ENCODE data around the gene FOXP1. TPM values are rescaled to one million over a fixed set of nuclear protein-coding genes. Genes with fewer than 3 reads are reported as not detected.

The FOXP1 gene
- total RNA-seq, 1 donor from 2014 or later: 107 TPM

DNA sequence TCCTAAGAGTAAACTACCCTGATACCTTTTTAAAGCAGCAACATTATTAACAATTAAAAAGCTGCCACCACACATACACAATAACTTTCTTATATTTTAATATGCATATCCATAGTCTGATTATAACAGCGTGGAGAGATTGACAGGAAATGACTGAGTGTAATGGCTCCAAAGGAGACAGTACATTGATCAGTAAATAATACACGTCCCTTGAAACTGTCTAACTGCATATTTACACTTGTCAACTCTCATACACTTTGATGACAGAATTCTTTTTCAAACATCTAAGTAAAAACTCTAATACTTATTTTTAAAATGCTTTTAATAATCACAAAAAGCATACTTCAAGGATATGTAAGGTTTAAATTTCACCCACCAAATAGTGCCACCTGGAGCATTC is 99.5 kb downstream of the FOXP1 start:
- Mint-ChIP-seq H3K27me3 (ENCODE audit: low read depth, unreplicated experiment) (no peaks in the 10 kb centered on the region), H3K36me3 (ENCODE audit: low read depth, unreplicated experiment) (peaks cover 18% of the 10 kb centered on the region), H3K4me3 (ENCODE audit: unreplicated experiment) (no peak overlapping the region), H3K9me3 (ENCODE audit: unreplicated experiment) (no peaks in the 10 kb centered on the region), H3K4me1 (ENCODE audit: low read depth, unreplicated experiment) (no peaks in the 10 kb centered on the region), H3K27ac (ENCODE audit: unreplicated experiment) (no peak overlapping the region)
- no peak overlapping the region for H3K4me3 ChIP-seq (ENCODE audit: insufficient read depth, low read depth, low read length)
- no peak for FAIRE-seq
- H3K9ac ChIP-seq (ENCODE audit: low read length): no peak overlapping the region
- no peak overlapping the region for H2AFZ ChIP-seq (ENCODE audit: low read depth, low read length)
- H3K4me2 ChIP-seq (ENCODE audit: low read length): no peak overlapping the region
- H3K27me3 ChIP-seq (ENCODE audit: insufficient read depth, low read length): no peaks in the 10 kb centered on the region
- no peak overlapping the region for H3K27ac ChIP-seq (ENCODE audit: low read depth, low read length)
- DNase-seq (ENCODE audit: low read depth): no peak
- no peak for TF ChIP-seq EZH2 (IDR thresholded peaks at IDR 0.05; ENCODE audit: insufficient read depth, low read length)
- TF ChIP-seq, protein P1, sequence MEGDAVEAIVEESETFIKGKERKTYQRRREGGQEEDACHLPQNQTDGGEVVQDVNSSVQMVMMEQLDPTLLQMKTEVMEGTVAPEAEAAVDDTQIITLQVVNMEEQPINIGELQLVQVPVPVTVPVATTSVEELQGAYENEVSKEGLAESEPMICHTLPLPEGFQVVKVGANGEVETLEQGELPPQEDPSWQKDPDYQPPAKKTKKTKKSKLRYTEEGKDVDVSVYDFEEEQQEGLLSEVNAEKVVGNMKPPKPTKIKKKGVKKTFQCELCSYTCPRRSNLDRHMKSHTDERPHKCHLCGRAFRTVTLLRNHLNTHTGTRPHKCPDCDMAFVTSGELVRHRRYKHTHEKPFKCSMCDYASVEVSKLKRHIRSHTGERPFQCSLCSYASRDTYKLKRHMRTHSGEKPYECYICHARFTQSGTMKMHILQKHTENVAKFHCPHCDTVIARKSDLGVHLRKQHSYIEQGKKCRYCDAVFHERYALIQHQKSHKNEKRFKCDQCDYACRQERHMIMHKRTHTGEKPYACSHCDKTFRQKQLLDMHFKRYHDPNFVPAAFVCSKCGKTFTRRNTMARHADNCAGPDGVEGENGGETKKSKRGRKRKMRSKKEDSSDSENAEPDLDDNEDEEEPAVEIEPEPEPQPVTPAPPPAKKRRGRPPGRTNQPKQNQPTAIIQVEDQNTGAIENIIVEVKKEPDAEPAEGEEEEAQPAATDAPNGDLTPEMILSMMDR (IDR thresholded peaks at IDR 0.05; ENCODE audit: insufficient read depth, low read depth, low read length): no peak
- peaks cover 34% of the 10 kb centered on the region for H4K20me1 ChIP-seq (ENCODE audit: insufficient read depth, low read length)
- H3K36me3 ChIP-seq (ENCODE audit: insufficient read depth, low read length): peaks cover 2% of the 10 kb centered on the region
- peaks cover 97% of the 10 kb centered on the region for H3K79me2 ChIP-seq (ENCODE audit: insufficient read depth, low read length)
- no peaks in the 10 kb centered on the region for H3K4me1 ChIP-seq (ENCODE audit: insufficient read depth, low read length)
- H3K9me3 ChIP-seq (ENCODE audit: insufficient read depth, low read depth, low read length): no peaks in the 10 kb centered on the region

DNA sequence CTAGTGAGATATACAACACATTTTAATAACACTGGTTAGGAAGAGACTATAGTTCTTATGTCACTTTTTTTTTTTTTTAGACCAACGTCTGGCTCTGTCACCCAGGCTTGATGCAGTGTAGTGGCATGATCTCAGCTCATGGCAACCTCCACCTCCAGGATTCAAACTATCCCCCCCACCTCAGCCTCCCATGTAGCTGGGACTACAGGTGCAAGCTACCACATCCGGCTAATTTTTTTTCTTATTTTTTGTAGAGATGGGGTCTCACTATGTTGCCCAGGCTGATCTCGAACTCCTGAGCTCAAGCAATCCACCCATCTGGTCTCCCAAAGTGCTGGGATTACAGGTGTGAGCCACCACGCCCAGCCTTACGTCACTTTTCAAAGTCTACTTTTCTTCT is 100.8 kb downstream of the FOXP1 start:
- no peak for TF ChIP-seq EZH2 (IDR thresholded peaks at IDR 0.05; ENCODE audit: insufficient read depth, low read length)
- TF ChIP-seq, protein P1 (IDR thresholded peaks at IDR 0.05; ENCODE audit: insufficient read depth, low read depth, low read length): no peak
- no peaks in the 10 kb centered on the region for H3K27me3 ChIP-seq (ENCODE audit: insufficient read depth, low read length)
- no peaks in the 10 kb centered on the region for H3K27me3 Mint-ChIP-seq (ENCODE audit: low read depth, unreplicated experiment)
- peaks cover 6% of the 10 kb centered on the region for H3K36me3 ChIP-seq (ENCODE audit: insufficient read depth, low read length)
- no peak overlapping the region for H3K27ac ChIP-seq (ENCODE audit: low read depth, low read length)
- DNase-seq (ENCODE audit: low read depth) (no peak), FAIRE-seq (no peak)
- H4K20me1 ChIP-seq (ENCODE audit: insufficient read depth, low read length): peaks cover 42% of the 10 kb centered on the region
- H3K9me3 ChIP-seq (ENCODE audit: insufficient read depth, low read depth, low read length): no peaks in the 10 kb centered on the region
- peaks cover 98% of the 10 kb centered on the region for H3K79me2 ChIP-seq (ENCODE audit: insufficient read depth, low read length)
- peaks cover 16% of the 10 kb centered on the region for H3K36me3 Mint-ChIP-seq (ENCODE audit: low read depth, unreplicated experiment)
- no peak overlapping the region for H3K4me3 Mint-ChIP-seq (ENCODE audit: unreplicated experiment)
- no peaks in the 10 kb centered on the region for H3K9me3 Mint-ChIP-seq (ENCODE audit: unreplicated experiment)
- H3K9ac ChIP-seq (ENCODE audit: low read length): no peak overlapping the region
- no peak overlapping the region for H3K4me3 ChIP-seq (ENCODE audit: insufficient read depth, low read depth, low read length)
- H2AFZ ChIP-seq (ENCODE audit: low read depth, low read length): no peak overlapping the region
- no peak overlapping the region for H3K27ac Mint-ChIP-seq (ENCODE audit: unreplicated experiment)
- no peak overlapping the region for H3K4me2 ChIP-seq (ENCODE audit: low read length)
- H3K4me1 Mint-ChIP-seq (ENCODE audit: low read depth, unreplicated experiment): peaks cover 4% of the 10 kb centered on the region
- no peaks in the 10 kb centered on the region for H3K4me1 ChIP-seq (ENCODE audit: insufficient read depth, low read length)

DNA sequence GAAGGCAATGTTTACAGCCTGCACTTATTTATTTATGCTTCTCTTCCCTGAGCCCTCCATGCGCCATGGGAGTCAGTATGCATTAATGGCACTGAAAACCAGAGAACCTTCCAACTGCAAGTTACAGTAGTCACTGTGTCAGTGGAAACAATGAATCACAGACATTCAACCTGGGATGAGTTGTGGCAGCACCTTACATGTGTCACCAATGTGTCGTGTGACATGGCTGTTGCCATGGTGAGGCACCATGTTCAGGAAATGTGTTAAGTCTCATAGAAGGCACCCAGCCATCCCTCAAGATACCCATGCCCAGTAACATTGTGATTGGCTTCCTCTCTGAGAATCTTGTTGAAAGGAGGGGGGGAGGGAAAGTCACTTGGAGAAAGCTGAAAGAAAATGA is 105.0 kb downstream of the FOXP1 start:
- H3K36me3 ChIP-seq (ENCODE audit: insufficient read depth, low read length): peaks cover 3% of the 10 kb centered on the region
- peaks cover 37% of the 10 kb centered on the region for H4K20me1 ChIP-seq (ENCODE audit: insufficient read depth, low read length)
- Mint-ChIP-seq H3K27ac (ENCODE audit: unreplicated experiment) (peak overlapping the region; percentile 58), H3K4me3 (ENCODE audit: unreplicated experiment) (no peak overlapping the region), H3K4me1 (ENCODE audit: low read depth, unreplicated experiment) (peaks cover 4% of the 10 kb centered on the region), H3K27me3 (ENCODE audit: low read depth, unreplicated experiment) (no peaks in the 10 kb centered on the region), H3K9me3 (ENCODE audit: unreplicated experiment) (peaks cover 4% of the 10 kb centered on the region), H3K36me3 (ENCODE audit: low read depth, unreplicated experiment) (peaks cover 26% of the 10 kb centered on the region)
- H3K79me2 ChIP-seq (ENCODE audit: insufficient read depth, low read length): peaks cover 91% of the 10 kb centered on the region
- no peak overlapping the region for H3K27ac ChIP-seq (ENCODE audit: low read depth, low read length)
- no peak overlapping the region for H3K9ac ChIP-seq (ENCODE audit: low read length)
- DNase-seq (ENCODE audit: low read depth): peak; percentile 43
- no peaks in the 10 kb centered on the region for H3K9me3 ChIP-seq (ENCODE audit: insufficient read depth, low read depth, low read length)
- FAIRE-seq: no peak
- no peak overlapping the region for H3K4me3 ChIP-seq (ENCODE audit: insufficient read depth, low read depth, low read length)
- TF ChIP-seq EZH2 (IDR thresholded peaks at IDR 0.05; ENCODE audit: insufficient read depth, low read length): no peak
- TF ChIP-seq, protein P1 (IDR thresholded peaks at IDR 0.05; ENCODE audit: insufficient read depth, low read depth, low read length): no peak
- no peaks in the 10 kb centered on the region for H3K4me1 ChIP-seq (ENCODE audit: insufficient read depth, low read length)
- H3K4me2 ChIP-seq (ENCODE audit: low read length): no peak overlapping the region
- H3K27me3 ChIP-seq (ENCODE audit: insufficient read depth, low read length): no peaks in the 10 kb centered on the region
- H2AFZ ChIP-seq (ENCODE audit: low read depth, low read length): no peak overlapping the region

Measured in astrocyte (in vitro differentiated cells and primary cell).